TTC549 (cell line): ENCODE data around the gene MRI1.
"Not testable (repeated sequence)": the region's sequence is repeated elsewhere in the genome, so short reads cannot be mapped to it uniquely, and the experiment has no call there.

Experiments used
- FAIRE-seq: peaks from 2 replicates; lab custom pipeline; 2012; peaks lifted over from hg19 to GRCh38; lab: Jason Lieb, UNC

The MRI1 gene

DNA sequence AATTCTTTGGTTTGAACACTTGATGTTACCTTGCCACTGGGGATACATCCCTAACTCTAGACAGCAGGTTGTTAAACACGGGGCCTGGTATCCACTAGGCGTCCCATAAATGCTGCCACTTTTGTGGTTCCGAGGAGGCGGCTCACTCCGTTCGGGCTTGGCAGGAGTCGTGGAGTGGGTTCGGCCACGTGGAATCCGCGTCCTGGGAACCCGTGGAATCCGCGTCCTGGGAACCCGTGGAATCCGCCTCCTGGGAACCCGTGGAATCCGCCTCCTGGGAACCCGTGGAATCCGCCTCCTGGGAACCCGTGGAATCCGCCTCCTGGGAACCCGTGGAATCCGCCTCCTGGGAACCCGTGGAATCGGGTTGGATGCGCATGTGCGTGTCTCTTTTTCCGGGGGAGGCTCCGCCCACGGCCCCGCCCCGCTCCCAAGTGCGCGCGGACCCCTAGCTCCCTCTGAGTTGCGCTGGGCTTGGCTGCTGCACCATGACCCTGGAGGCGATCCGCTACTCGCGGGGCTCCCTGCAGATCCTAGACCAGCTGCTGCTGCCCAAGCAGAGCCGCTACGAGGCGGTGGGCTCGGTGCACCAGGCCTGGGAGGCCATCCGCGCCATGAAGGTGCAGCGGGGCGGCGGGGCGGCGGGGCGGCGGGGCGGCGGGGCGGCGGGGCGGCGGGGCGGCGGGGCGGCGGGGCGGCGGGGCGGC lies at the start of gene MRI1:
Gene MRI1, plus strand, starts transcription at position 422 of the 707 bp plus-strand sequence. Its CDS starts 67 bp downstream, at position 489.
- FAIRE-seq: no peak

DNA sequence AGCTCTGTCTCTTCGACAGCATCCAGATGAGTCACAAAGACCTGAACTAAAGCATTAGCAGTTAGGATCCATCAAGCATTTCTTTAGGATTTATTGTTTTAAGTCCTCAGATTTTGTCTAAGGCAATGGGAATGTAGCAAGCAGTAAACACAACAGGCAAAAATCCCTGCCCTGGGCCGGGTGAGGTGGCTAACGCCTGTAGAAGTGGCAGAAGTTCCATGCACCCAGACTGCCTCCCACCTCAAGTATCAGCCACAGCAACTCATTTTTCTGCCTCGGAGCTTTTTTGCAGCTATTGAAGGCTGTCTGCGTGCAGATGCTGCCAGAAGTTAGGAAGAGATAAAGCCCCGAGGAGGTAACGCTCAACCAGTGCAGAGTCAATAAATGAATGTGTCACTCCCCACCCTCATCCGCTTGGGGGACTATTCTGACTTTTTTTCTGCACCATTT lies 47.1 kb upstream of the MRI1 start:
- no peak for FAIRE-seq

DNA sequence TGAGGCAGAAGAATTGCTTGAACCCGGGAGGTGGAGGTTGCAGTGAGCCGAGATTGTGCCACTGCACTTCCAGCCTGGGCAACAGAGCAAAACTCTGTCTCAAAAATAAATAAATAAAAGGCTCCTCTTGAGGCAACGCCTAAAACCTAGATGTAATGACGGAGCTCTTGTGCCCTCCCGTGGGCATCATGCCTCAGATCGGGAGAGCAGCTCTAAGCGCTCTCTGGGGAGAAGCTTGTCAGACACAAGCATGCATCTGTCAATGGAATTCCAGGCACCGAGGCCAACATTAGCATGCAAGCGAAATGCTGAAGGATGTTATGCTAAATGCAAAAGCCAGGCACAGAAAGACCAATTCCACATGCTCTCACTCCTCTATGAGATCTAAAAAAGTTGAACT lies 45.6 kb upstream of the MRI1 start:
- FAIRE-seq: no peak

DNA sequence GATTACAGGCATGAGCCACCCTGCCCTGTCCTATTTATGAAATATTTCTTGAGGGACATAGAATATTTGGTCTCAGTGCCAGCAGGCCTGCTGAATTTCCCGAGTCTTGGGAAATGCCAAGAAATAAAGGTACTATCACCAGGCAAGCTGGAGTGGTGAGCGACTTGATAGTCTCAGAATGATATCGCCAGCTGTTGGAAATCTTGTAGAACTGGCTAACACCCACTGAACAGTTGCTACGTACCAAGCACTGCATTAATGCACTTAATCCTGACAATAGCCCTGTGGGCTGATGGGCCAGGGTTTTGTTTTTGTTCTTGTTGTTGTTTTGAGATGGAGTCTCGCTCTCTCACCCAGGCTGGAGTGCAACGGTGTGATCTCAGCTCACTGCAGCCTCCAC lies 42.2 kb upstream of the MRI1 start:
- FAIRE-seq: no peak

DNA sequence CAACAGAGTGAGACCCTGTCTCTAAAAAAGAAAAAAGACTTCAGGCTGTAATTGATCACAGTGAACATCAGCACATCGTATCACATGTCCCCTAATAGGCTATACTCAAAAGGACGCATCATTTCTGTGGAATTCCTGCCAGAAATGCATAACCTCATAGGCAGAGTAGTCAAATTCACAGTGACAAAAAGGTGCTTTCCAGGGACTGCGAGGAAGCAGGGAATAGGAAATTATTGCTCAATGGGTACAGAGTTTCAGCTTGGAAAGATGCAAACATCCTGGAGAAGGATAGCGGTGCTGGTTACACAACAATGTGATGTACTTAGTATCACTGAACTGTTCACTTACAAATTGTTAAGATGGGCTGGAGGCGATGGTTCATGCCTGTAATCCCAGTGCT lies 41.1 kb upstream of the MRI1 start:
- FAIRE-seq: no peak

DNA sequence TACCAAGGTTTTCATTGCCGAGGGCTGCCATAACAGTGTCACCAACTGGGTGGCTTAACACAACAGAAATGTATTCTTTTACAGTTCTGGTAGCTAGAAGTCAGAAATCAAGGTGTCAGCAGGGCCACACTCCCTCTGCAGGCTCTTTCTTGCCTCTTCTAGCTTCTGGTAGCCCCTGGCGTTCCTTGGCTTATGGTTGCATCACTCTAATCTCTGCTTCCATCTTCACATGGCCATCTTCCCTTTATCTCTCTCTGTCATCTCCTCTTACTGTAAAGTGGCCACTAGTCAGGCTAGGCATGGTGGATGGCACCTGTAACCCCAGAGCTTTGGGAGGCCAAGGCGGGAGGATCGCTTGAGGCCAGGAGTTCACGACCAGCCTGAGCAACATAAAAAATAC lies 38.0 kb upstream of the MRI1 start:
- no peak for FAIRE-seq

DNA sequence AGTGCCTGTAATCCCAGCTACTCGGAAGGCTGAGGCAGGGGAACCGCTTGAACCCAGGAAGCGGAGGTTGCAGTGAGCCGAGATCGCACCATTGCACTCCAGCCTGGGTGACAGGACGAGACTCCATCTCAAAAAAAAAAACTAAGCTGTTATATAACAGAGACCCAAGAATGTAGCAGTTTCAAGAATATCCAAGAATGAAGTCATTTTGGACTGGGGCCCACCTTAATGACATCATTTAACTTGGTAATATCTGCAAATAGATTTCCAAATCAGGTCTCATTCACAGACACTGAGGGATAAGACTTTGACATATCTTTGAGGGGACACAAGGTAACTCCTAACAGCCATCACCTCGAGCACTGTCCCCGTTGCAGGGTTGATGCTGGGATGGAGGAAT lies 36.5 kb upstream of the MRI1 start:
- no peak for FAIRE-seq

DNA sequence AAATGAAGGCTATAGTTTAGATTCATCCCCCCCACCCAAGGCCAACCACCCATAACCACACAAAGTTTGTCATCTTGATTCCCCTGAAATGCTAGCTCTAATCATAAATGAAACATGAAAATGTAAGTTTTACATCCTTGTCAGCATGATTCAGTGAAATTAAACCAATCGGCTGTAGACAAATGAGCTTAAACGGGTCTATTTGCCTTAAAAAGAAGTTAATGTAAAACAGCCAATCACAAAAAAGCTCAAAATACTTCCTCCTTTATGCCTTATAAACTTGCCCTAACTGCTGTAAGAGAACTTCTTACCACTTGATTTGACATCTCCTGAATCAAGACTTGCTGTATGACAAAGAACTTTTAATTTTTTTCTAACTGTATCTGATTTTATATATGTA lies 34.5 kb upstream of the MRI1 start:
- FAIRE-seq: no peak

DNA sequence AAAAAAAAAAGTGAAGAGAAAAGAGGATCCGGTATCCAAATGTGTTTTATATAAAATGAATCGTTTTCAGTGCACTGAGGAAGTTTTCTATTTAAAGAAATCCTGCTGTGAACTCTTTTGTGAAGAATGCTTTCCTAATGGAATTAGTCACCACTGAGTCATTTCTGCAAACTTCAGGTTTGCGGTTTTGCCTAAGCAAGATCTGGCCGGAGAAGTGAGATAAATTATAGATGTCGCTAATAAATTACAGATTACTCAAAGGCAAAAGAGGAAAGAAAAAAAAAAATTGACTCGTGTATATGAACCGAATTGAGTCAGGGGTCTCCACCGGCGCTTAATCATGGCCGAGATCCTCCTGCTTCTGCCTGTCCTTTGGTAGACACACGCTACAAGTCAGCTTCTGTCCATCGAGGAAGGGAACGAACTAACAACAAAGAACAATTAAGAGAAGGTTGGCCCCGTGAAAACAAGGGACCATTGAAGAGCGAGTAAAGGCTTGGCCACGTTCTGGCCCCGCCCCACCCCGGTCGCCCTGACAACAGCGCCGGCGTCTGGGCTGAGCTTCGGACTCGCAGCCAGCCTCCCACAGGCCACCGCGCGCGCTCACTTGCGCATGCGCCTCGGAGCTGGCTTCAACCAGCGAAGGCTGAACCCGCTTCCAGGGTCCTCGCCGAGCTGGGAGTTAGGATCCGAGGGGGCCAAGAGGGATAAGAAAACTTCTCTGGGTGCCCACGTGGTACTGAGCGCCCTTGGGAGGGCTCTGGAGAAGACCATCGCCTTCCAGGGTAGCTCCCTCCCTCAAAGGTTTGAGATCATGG lies 33.0 kb upstream of the MRI1 start:
- FAIRE-seq: no peak

DNA sequence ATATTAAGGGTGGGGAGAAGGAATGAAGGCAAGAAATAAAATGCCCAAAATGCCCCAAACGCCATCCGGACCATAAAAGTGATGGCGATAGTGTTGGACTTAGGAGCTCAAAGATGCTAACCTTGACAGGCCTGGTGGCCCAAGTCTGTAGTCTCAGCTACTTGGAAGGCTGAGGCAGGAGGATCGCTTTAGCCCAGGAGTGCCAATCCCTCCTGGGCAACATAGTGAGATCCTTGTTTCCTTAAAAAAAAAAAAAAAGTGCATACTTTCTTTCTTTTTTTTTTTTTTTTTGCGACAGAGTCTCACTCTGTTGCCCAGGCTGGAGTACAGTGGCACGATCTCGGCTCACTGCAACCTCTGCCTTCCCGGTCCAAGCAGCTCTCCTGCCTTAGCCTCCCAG lies 32.0 kb upstream of the MRI1 start:
- no peak for FAIRE-seq

DNA sequence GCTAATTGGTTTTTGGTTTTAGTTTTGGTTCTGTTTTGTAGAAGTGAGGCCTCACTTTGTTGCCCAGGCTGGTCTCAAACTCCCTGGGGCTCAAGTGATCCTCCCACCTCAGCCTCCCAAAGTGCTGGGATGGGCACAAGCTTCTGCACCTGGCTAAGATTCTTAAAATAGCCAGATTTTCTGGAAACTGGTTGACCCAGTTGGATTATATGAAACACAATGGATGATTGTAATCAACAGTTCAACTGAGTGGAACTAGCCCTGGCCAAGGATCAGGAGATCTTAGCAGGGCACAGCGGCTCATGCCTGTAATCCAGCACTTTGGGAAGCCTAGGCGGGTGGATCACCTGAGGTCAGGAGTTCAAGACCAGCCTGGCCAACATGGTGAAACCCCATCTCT lies 29.6 kb upstream of the MRI1 start:
- no peak for FAIRE-seq

DNA sequence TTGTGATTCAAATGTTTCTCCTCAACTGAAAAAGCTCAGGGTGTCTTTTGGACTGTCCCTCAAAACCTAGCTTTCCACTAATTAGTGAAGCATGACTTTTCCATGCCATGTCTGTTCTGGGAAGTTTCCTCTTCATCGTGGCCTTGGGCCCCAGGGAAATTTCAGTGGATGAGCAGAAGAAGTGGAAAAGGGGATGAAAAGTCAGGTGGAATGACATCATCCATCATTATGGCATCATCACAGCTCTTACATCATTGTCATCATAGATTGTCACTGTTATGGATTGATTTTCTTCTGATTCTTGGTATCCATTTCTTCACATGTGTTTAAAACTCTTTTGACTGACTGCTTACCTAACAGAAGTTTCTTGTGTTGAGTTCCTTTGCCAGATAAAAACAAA lies 26.2 kb upstream of the MRI1 start:
- FAIRE-seq: no peak

DNA sequence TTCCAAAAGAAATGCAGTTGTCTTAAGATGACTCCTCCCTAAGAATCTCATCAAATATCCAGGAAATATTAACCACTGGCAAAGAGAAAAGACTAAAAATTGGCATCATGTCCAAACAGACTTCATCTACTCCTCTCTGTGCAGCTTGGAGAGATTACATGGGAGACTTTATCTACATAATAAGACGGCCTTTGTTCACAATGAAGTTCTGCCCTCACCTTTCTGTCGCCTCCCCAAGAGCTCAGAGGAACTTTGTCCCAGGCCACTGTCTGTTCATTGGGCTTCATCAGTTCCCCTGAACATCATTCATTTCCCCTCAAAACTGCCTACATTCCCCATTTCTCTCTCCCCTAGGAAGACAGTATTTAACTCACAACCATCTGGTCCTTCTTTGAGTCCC lies 22.4 kb upstream of the MRI1 start:
- FAIRE-seq: no peak

DNA sequence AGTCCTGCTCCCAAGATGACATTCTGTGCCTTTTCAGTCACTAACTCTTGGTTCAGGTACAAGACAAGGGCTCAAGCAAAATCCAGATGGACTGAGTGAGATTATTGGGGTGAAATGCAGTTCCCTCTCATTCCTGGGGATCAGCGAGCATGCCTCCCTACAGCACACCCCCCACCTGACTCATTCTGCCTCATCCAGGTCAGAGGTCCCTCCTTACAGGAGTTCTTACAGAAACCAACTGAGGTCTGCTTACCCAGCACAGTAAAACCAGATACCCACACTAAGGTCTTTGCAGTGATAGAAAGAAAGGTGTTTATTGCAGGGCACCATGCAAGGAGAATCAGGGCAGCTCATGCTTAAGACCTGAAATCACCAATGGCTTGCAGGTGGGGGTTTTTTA lies 21.6 kb upstream of the MRI1 start:
- FAIRE-seq: no peak

DNA sequence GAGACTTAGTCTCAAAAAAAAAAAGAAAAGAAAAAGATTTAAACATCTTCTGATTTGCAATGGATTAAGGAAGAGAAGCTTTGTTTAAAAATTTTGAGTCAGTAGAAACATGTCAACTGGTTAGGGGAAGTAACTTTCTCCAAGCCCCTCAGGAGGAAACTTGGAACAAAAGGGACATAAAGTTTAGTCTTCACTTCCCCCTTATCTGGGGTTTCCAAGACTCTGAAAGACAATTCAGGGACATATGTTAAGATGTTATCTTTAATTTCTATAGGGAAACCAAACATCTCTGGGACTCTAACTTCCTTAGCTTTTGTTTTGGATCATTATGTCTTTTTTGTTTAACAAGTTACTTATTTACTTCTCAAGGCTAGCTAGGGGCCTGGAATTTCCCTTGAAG lies 20.1 kb upstream of the MRI1 start:
- no peak for FAIRE-seq

DNA sequence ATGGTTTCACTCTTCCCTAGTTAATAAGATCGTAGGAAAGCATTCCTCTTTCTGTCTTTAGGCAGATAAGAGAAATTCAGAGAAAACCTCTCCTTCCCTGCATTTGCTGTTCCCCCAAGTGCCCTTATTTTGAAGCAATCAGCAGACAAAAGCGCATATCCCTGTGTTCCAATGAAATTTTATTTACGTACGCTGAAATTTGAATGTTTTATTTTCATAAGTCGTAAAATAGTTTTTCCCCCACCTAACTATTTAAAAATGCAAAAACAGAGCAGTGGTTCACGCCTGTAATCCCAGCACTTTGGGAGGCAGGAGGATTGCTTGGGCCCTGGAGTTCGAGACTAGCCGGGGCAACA lies 17.2 kb upstream of the MRI1 start:
- no peak for FAIRE-seq

DNA sequence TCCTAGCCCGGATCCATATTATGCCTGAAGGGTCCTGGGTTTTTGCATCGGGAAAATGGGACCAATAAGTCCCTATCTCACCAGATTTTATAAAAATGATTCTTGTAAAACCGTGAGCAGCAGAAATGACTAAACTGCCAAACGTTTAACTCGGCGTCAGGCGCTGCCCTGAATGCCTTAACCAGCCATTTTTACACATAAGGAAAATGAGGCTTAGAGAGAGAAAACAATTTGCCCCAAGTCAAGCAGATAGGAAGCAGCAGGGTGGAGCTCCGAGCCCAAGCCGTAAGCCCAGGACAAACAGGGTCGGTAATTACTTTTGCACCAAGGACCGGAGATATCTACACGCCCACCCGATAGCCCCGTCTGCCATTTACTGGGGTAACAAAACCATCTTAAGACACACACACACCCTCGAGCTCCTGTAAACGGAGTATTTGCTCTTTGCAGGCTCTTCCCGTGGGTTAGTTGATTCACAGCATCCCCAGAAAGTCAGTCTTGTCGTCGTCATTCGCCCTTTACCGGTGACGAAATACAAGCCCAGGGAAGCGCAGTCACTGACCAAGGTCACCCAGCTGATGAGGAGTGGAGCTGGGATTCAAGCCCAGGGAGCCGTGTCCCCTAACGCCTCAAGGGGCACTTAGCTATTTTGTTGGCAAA lies 16.0 kb upstream of the MRI1 start:
- FAIRE-seq: no peak

DNA sequence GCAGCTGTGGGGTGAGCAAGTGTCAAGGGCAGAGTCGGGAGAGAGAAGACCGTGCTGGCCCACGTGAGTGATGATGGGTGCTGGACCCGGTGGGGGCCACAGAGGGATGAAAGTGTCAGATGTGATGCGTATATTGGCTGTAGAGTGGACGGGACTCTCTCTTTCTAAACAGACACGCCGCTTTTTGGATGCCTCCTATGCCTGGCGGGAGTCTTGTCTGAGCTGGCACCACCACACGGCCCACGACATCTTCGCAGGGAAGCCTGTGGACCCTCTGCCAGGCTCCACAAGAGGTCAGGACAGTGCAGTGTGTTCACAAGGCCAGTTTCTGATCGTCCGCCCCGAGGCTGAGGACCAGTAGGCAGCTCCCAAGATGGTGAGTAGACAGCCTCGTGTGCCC lies 12.9 kb upstream of the MRI1 start:
- no peak for FAIRE-seq

DNA sequence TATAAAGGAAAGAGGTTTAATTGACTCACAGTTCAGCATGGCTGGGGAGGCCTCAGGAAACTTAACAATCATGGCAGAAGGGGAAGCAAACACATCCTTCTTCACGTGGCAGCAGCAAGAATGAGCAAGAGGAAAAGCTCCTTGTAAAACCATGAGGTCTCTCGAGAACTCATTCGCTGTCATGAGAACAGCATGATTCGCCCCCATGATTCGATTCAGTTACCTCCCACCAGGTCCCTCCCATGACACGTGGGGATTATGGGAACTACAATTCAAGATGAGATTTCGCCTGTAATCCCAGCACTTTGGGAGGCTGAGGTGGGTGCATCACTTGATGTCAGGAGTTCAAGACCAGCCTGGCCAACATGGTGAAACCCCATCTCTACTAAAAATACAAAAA lies 10.7 kb upstream of the MRI1 start:
- FAIRE-seq: not testable (repeated sequence)

DNA sequence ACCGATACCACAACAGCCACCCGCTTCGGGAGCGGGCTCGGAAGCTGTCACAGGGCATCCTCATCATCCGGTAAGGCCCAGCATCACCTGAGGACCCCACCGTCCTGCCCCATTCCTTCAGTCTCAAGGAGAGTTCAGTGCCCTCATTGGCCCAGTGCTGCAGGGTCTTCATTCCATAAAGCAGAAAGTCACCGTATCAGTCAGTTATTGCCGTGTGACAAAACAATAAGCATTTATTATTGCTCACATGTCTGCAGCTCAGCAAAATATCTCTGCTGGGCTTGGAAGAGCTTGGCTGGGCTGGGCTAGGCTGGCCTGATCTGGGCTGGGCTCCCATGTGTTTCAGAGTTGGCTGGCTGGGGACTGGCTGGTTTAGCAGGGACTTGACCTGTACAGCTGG lies 8.1 kb upstream of the MRI1 start:
- FAIRE-seq: no peak

DNA sequence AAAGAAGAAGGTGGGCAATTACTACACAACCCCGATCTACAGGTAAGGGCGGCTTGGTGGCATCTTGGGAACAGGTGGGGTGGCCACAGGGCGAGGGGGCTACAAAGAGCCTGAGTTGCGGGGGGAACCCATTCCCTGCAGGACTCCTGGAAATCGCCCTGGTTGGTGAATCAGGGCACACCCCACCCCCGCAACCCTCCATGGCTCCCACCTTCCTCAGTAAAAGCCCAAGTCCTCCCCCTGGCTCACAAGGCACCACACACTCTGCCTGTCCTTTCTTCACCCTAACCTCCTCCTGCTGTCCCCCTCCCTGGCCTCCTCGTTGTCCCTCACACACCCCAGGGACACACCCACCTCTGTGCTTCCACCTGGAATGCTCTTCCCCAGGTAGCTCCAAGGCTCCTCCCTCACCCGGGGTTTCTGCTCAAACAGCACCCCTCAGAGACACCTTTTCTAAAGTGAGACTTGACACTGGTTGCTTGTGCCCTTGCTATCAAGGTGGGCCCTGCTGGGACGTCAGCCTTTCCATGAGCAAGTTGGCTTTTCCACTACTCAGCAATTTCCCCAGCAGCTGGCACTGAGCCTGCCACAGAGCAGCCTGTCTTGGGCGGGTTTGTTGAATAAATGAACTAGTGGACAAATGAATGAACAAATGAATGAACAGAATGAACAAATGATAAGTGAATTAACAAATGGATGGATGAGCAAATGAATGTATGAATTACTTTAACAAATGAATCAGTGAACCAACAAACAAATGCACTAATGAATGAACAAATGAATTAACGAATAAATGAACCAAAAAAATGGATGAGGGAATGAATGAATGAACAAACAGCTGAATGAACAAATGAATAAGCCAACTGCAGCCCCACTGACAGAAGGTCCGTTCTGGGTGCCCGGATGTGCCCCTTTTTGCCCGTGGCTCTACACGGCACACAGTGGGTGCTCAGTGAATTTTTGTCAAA lies 6.2 kb upstream of the MRI1 start:
- no peak for FAIRE-seq

DNA sequence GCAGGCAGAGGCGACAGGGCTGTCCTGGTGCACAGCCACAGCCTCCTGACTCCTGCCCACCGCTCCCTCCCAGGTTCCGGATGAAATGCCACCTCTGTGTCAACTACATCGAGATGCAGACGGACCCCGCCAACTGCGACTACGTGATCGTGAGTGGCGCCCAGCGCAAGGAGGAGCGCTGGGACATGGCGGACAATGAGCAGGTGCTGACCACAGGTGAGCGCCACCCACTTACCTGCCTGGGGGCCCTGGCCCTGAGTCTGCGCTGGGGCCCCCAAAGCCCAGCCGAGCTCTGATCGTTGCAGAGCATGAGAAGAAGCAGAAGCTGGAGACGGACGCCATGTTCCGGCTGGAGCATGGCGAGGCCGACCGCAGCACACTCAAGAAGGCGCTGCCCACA lies 5.5 kb upstream of the MRI1 start:
- no peak for FAIRE-seq
